SK-N-SH (cell line): ENCODE data around the gene TANC1. TPM values are rescaled to one million over a fixed set of nuclear protein-coding genes. Genes with fewer than 3 reads are reported as not detected.

Experiments
- CTCF ChIA-PET: fragments of 300-600, 350-600 bp; formaldehyde crosslinking; extraction: SDS; loops from one replicate; lab custom pipeline; 2021; lab: Yijun Ruan, JAX
- POLR2A ChIA-PET: fragments of 350-600 bp; sonication (Branson Sonifier 250); formaldehyde crosslinking; extraction: SDS; loops from one replicate; lab custom pipeline; 2020; ENCODE audit warnings: antibody characterized with exemption, inconsistent platforms; lab: Yijun Ruan, JAX
- DNase-seq: peaks from one replicate; pipeline ENCODE4 v3.0.0; 2012
- H2AFZ ChIP-seq: fragments of 200-600 bp; sonication (generic); 2 replicates; pipeline ENCODE4 v1.8.1; 2016; ENCODE audit warnings: antibody characterized with exemption, mild to moderate bottlenecking, low read depth
- H3F3A ChIP-seq: fragments of 200-600 bp; sonication (generic); replicated peaks from 2 replicates; pipeline ENCODE3; 2016; ENCODE audit warnings: antibody characterized with exemption, mild to moderate bottlenecking; ENCODE audit not compliant: insufficient read depth
- H3K27ac ChIP-seq, 2 experiments: fragments of 200-500 bp in 1 of 2; fragments of 200-600 bp in 1 of 2; sonication (Bioruptor generic) in 1 of 2; sonication (generic), shearing (Covaris generic) in 1 of 2; 2 replicates each; pipeline versions ENCODE4 v1.5.1 to v1.6.1; 2014 to 2016; ENCODE audit warnings: low read depth in 2 of 2, inconsistent platforms in 1 of 2, low read length in 1 of 2, mild to moderate bottlenecking in 1 of 2, mixed read lengths in 1 of 2
- H3K27me3 ChIP-seq: fragments of 200-600 bp; sonication (generic), shearing (Covaris generic); 2 replicates; pipeline ENCODE4 v1.6.1; 2016; ENCODE audit warnings: mixed run types; ENCODE audit not compliant: insufficient read depth
- H3K36me3 ChIP-seq, 2 experiments: fragments of 200-500 bp in 1 of 2; fragments of 200-600 bp in 1 of 2; sonication (Bioruptor generic) in 1 of 2; sonication (generic) in 1 of 2; replicated peaks in 1 of 2; 2 replicates each; pipeline versions ENCODE3 to v1.5.1; 2014 to 2016; ENCODE audit warnings: low read length in 1 of 2, mild to moderate bottlenecking in 1 of 2; ENCODE audit not compliant: insufficient read depth in 2 of 2, control insufficient read depth in 1 of 2
- H3K4me1 ChIP-seq, 2 experiments: fragments of 200-500 bp in 1 of 2; fragments of 200-600 bp in 1 of 2; sonication (Bioruptor generic) in 1 of 2; sonication (generic), shearing (Covaris generic) in 1 of 2; 2 replicates each; pipeline versions ENCODE4 v1.5.1 to v1.6.1; 2014 to 2016; ENCODE audit warnings: low read depth in 1 of 2, low read length in 1 of 2, mixed run types in 1 of 2; ENCODE audit not compliant: insufficient read depth in 2 of 2, control insufficient read depth in 1 of 2
- H3K4me2 ChIP-seq: fragments of 200-600 bp; sonication (generic), shearing (Covaris generic); 2 replicates; pipeline ENCODE4 v1.6.1; 2017; ENCODE audit warnings: mixed run types
- H3K4me3 ChIP-seq, 2 experiments: fragments of 200-500 bp in 1 of 2; fragments of 200-600 bp in 1 of 2; sonication (Bioruptor generic) in 1 of 2; sonication (generic), shearing (Covaris generic) in 1 of 2; 2 replicates each; pipeline versions ENCODE4 v1.5.1 to v1.8.1; 2014 to 2016; ENCODE audit warnings: low read depth in 2 of 2, inconsistent platforms in 1 of 2, low read length in 1 of 2, mild to moderate bottlenecking in 1 of 2, mixed read lengths in 1 of 2, moderate library complexity in 1 of 2
- H3K79me2 ChIP-seq: fragments of 200-600 bp; sonication (generic); 2 replicates; pipeline ENCODE4 v1.8.1; 2017; ENCODE audit warnings: mild to moderate bottlenecking; ENCODE audit not compliant: insufficient read depth
- H3K9ac ChIP-seq: fragments of 200-600 bp; sonication (generic); 2 replicates; pipeline ENCODE4 v1.6.1; 2017; ENCODE audit warnings: mixed run types
- H3K9me2 ChIP-seq: fragments of 200-600 bp; sonication (generic); 2 replicates; pipeline ENCODE4 v1.6.1; 2017; ENCODE audit warnings: mixed run types
- H3K9me3 ChIP-seq: fragments of 200-600 bp; sonication (generic); 2 replicates; pipeline ENCODE4 v1.6.1; 2017; ENCODE audit warnings: mixed run types, mild to moderate bottlenecking, moderate library complexity
- H4K20me1 ChIP-seq: fragments of 200-600 bp; sonication (generic); 2 replicates; pipeline ENCODE4 v1.6.1; 2017; ENCODE audit warnings: mild to moderate bottlenecking, mixed run types; ENCODE audit not compliant: insufficient read depth
- CHD2 ChIP-seq: fragments of 150-350 bp; IDR thresholded peaks from 2 replicates; pipeline ENCODE4 v1.6.1; 2018; ENCODE audit warnings: low read length; ENCODE audit not compliant: partially characterized antibody
- CTCF ChIP-seq: fragments of 200-600 bp; sonication (generic); IDR thresholded peaks from 2 replicates; pipeline ENCODE4 v1.6.1; 2017; ENCODE audit warnings: antibody characterized with exemption, mild to moderate bottlenecking, moderate library complexity
- ELF1 ChIP-seq: IDR thresholded peaks from 2 replicates; pipeline ENCODE4 v1.4.0; 2012
- EZH2phosphoT487 ChIP-seq: fragments of 200-600 bp; sonication (generic); IDR thresholded peaks from 2 replicates; pipeline ENCODE4 v1.6.1; 2017; ENCODE audit warnings: low read depth, mixed run types, mild to moderate bottlenecking, antibody characterized with exemption, moderate library complexity, borderline replicate concordance
- FOXJ3 ChIP-seq: sonication (generic); formaldehyde crosslinking; IDR thresholded peaks from 2 replicates; pipeline ENCODE4 v1.5.1; 2020; ENCODE audit warnings: mild to moderate bottlenecking, missing genetic modification reagents
- FOXM1 ChIP-seq: IDR thresholded peaks from 2 replicates; pipeline ENCODE4 v1.4.0; 2012; ENCODE audit warnings: low read depth, mild to moderate bottlenecking
- GABPA ChIP-seq: IDR thresholded peaks from 2 replicates; pipeline ENCODE4 v1.4.0; 2012; ENCODE audit warnings: low read depth, mild to moderate bottlenecking
- GATA2 ChIP-seq: sonication (generic); formaldehyde crosslinking; IDR thresholded peaks from 2 replicates; pipeline ENCODE4 v1.5.0; 2020; ENCODE audit warnings: mild to moderate bottlenecking, missing genetic modification reagents
- JUND ChIP-seq: IDR thresholded peaks from 2 replicates; pipeline ENCODE4 v1.4.0; 2012
- MEF2A ChIP-seq: IDR thresholded peaks from 2 replicates; pipeline ENCODE4 v1.4.0; 2012; ENCODE audit warnings: low read depth, borderline replicate concordance
- MXI1 ChIP-seq: IDR thresholded peaks from 2 replicates; pipeline ENCODE4 v1.6.1; 2012; ENCODE audit warnings: mild to moderate bottlenecking, low read depth, low read length, improper control_type of control experiment
- NFIC ChIP-seq: IDR thresholded peaks from 2 replicates; pipeline ENCODE4 v1.4.0; 2012; ENCODE audit warnings: borderline replicate concordance
- POLR2AphosphoS5 ChIP-seq: IDR thresholded peaks from 2 replicates; pipeline ENCODE4 v1.6.1; 2012; ENCODE audit warnings: low read depth, low read length
- RAD21 ChIP-seq: IDR thresholded peaks from 2 replicates; pipeline ENCODE4 v1.6.1; 2012; ENCODE audit warnings: mild to moderate bottlenecking, low read length
- REST ChIP-seq: IDR thresholded peaks from 2 replicates; pipeline ENCODE4 v1.6.1; 2012; ENCODE audit warnings: mild to moderate bottlenecking, low read depth, low read length, moderate library complexity
- RFX5 ChIP-seq: IDR thresholded peaks from 2 replicates; pipeline ENCODE4 v1.6.1; 2012; ENCODE audit warnings: mild to moderate bottlenecking, improper control_type of control experiment, low read length
- RXRA ChIP-seq: IDR thresholded peaks from 2 replicates; pipeline ENCODE4 v1.4.0; 2012; ENCODE audit warnings: low read depth, mild to moderate bottlenecking, borderline replicate concordance
- SIN3A ChIP-seq: IDR thresholded peaks from 2 replicates; pipeline ENCODE4 v1.6.1; 2012; ENCODE audit warnings: low read depth, mild to moderate bottlenecking, low read length, moderate library complexity, borderline replicate concordance
- TCF12 ChIP-seq: IDR thresholded peaks from 2 replicates; pipeline ENCODE4 v1.4.0; 2012
- TEAD4 ChIP-seq: IDR thresholded peaks from 2 replicates; pipeline ENCODE4 v1.4.0; 2012; ENCODE audit warnings: mild to moderate bottlenecking, borderline replicate concordance; ENCODE audit not compliant: insufficient read depth
- USF1 ChIP-seq: IDR thresholded peaks from 2 replicates; pipeline ENCODE4 v1.4.0; 2012; ENCODE audit warnings: low read depth, borderline replicate concordance
- USF2 ChIP-seq: fragments of 150-350 bp; IDR thresholded peaks from 2 replicates; pipeline ENCODE4 v1.6.1; 2017; ENCODE audit warnings: antibody characterized with exemption, low read length, low read depth, borderline replicate concordance
- YY1 ChIP-seq: IDR thresholded peaks from 2 replicates; pipeline ENCODE4 v1.4.0; 2012; ENCODE audit warnings: low read depth, mild to moderate bottlenecking
- WGBS: methylation state at CpG from one replicate; pipeline ENCODE4 v1.1.6; 2017; ENCODE audit warnings: low lambda C conversion rate; 5-methylcytosine and 5-hydroxymethylcytosine counted together
- polyA plus RNA-seq, 3 experiments: library from polyadenylated mRNA; depleted of rRNA; stranded (reverse); fragments of >200 nt; gene quantifications; 2 replicates each; pipeline ENCODE4 v1.2.3, GENCODE V29; 2012

Gene TANC1
- polyA plus RNA-seq, 1 of the 3 experiments (the other 2 are of a cell fraction), result 19.2 TPM

GRCh38 chr2:159177957-159178356 lies 209.5 kb downstream of the TANC1 start:
- Histone ChIP-seq H3K27me3 (no peaks in the 10 kb centered on the region), H3K9me2 (no peaks in the 10 kb centered on the region), H3K4me3 (no peak overlapping the region), H3K4me1 (peaks cover 0 to 24% of the 10 kb centered on the region in 2 experiments; a peak in 2 of 4 replicates), H3K9ac (no peak overlapping the region), H3K9me3 (no peaks in the 10 kb centered on the region), H3F3A (peaks cover 3% of the 10 kb centered on the region), H3K36me3 (peaks cover 16 to 58% of the 10 kb centered on the region in 2 experiments)
- CTCF ChIA-PET, result interaction anchor here (0.6 to 1.0 kb wide), 2 partner anchors 9 to 142 kb away, joined by 3 read pairs; no protein-coding TSS in a partner anchor
- WGBS, result 82% methylated on average over 7 of the region's 7 CpGs
- DNase-seq, result no peak
- POLR2A ChIA-PET, result no interaction called here
- TF ChIP-seq USF2, result no peak
- no peak for TF ChIP-seq RXRA
- TF ChIP-seq SIN3A, result no peak
- TF ChIP-seq POLR2AphosphoS5, result no peak
- TF ChIP-seq TCF12, result no peak
- TF ChIP-seq JUND, result no peak
- TF ChIP-seq, all 33 proteins: peak for 0
- Histone ChIP-seq H3K27ac (peak overlapping the region in 1 of 2 experiments; percentile 60; a peak in 2 of 4 replicates), H3K4me2 (no peak overlapping the region), H4K20me1 (no peaks in the 10 kb centered on the region), H2AFZ (no peak overlapping the region), H3K79me2 (no peaks in the 10 kb centered on the region)

- Histone ChIP-seq H3K27me3 (no peaks in the 10 kb centered on the region), H3K4me3 (no peak overlapping the region), H3K4me2 (no peak overlapping the region), H3K79me2 (no peaks in the 10 kb centered on the region), H3K9ac (no peak overlapping the region), H3K9me2 (no peaks in the 10 kb centered on the region), H3K9me3 (no peaks in the 10 kb centered on the region), H3K4me1 (peaks cover 0 to 30% of the 10 kb centered on the region in 2 experiments; a peak in 2 of 4 replicates), H4K20me1 (no peaks in the 10 kb centered on the region), H3K36me3 (peaks cover 16 to 55% of the 10 kb centered on the region in 2 experiments), H3F3A (peaks cover 3% of the 10 kb centered on the region), H3K27ac (no peak overlapping the region; a peak in 1 of 4 replicates), H2AFZ (no peak overlapping the region)
- ChIA-PET POLR2A (no interaction called here), CTCF (interaction anchor here (0.8 to 1.0 kb wide), 2 partner anchors 10 to 23 kb away, joined by 3 read pairs; no protein-coding TSS in a partner anchor)
- no peak for DNase-seq
- TF ChIP-seq GATA2 (no peak), REST (no peak), TEAD4 (no peak), FOXJ3 (CRISPR knock-in tag) (no peak), SIN3A (no peak), MXI1 (no peak), FOXM1 (no peak), CHD2 (no peak), EZH2phosphoT487 (no peak), USF1 (no peak), MEF2A (no peak), RAD21 (no peak), CTCF (no peak), ELF1 (no peak), GABPA (no peak), POLR2AphosphoS5 (no peak), NFIC (no peak), RFX5 (no peak), YY1 (no peak), RXRA (no peak)
- 98% methylated on average over 8 of the region's 8 CpGs for WGBS
These were observed 210.7 kb downstream of the TANC1 start for GRCh38 chr2:159179096-159179495.
